Measurements from ENCODE around the gene PPIL1. TPM values are rescaled to one million over a fixed set of nuclear protein-coding genes. Genes with fewer than 3 reads are reported as not detected.

PPIL1 gene
- total and polyA plus RNA-seq, 2 of the 13 experiments (the other 11 are each of a cell fraction or from before 2014, with no cell fraction given) = 74.2 to 144 TPM

DNA sequence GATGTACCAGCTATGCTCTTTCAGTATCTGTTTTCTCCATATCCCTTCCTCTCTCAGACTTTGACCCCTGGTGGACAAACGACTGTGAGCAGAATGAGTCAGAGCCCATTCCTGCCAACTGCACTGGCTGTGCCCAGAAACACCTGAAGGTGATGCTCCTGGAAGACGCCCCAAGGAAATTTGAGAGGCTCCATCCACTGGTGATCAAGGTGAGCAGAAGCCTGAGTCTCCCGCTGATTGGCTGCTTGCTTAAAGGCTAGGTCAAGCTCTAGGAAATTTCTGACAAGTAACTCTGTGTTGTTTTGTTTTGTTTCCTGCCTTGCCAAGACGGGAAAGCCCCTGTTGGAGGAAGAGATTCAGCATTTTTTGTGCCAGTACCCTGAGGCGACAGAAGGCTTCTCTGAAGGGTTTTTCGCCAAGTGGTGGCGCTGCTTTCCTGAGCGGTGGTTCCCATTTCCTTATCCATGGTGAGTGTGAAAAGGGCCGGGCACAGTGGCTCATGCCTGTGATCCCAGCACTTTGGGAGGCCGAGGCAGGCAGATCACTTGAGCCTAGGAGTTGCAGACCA, 39.7 kb upstream of the PPIL1 start (continued):
- TF ChIP-seq, protein P1, sequence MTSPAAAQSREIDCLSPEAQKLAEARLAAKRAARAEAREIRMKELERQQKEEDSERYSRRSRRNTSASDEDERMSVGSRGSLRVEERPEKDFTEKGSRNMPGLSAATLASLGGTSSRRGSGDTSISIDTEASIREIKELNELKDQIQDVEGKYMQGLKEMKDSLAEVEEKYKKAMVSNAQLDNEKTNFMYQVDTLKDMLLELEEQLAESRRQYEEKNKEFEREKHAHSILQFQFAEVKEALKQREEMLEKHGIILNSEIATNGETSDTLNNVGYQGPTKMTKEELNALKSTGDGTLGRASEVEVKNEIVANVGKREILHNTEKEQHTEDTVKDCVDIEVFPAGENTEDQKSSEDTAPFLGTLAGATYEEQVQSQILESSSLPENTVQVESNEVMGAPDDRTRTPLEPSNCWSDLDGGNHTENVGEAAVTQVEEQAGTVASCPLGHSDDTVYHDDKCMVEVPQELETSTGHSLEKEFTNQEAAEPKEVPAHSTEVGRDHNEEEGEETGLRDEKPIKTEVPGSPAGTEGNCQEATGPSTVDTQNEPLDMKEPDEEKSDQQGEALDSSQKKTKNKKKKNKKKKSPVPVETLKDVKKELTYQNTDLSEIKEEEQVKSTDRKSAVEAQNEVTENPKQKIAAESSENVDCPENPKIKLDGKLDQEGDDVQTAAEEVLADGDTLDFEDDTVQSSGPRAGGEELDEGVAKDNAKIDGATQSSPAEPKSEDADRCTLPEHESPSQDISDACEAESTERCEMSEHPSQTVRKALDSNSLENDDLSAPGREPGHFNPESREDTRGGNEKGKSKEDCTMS (CRISPR knock-in tag; conservative IDR thresholded peaks at IDR 0.05) = no peak
- TF ChIP-seq ELF3 (CRISPR knock-in tag; IDR thresholded peaks at IDR 0.05) (0 out of 2 replicates have a peak, but pooled peaks have one; percentile 31), ZNF207 (IDR thresholded peaks at IDR 0.05; ENCODE audit: borderline replicate concordance) (no peak), SP140L (CRISPR knock-in tag; IDR thresholded peaks at IDR 0.05; ENCODE audit: borderline replicate concordance) (no peak), RFX1 (IDR thresholded peaks at IDR 0.05) (no peak), ZFAT (CRISPR knock-in tag; conservative IDR thresholded peaks at IDR 0.05) (no peak), ZNF264 (CRISPR knock-in tag; IDR thresholded peaks at IDR 0.05) (no peak), ZFX (CRISPR knock-in tag; IDR thresholded peaks at IDR 0.05; ENCODE audit: low read depth) (no peak), ZBTB21 (CRISPR knock-in tag; IDR thresholded peaks at IDR 0.05) (no peak), TEAD2 (CRISPR knock-in tag; IDR thresholded peaks at IDR 0.05) (no peak), RXRA (CRISPR knock-in tag; IDR thresholded peaks at IDR 0.05) (no peak; the same call in 1 of the 2 replicates), ARID2 (CRISPR knock-in tag; IDR thresholded peaks at IDR 0.05; ENCODE audit: borderline replicate concordance) (no peak), ESRRA (CRISPR knock-in tag; IDR thresholded peaks at IDR 0.05; ENCODE audit: low read depth) (no peak), HOXA5 (CRISPR knock-in tag; IDR thresholded peaks at IDR 0.05) (no peak), SAP130 (CRISPR knock-in tag; IDR thresholded peaks at IDR 0.05; ENCODE audit: low read depth) (peak; percentile 46), ZSCAN9 (CRISPR knock-in tag; IDR thresholded peaks at IDR 0.05; ENCODE audit: borderline replicate concordance) (no peak), MAFK (conservative IDR thresholded peaks at IDR 0.05 in 1 of 2, IDR thresholded peaks at IDR 0.05 in 1 of 2; ENCODE audit: low read length in 2 of 2) (no peak), TMF1 (CRISPR knock-in tag; IDR thresholded peaks at IDR 0.05; ENCODE audit: low read depth) (no peak), SOX6 (IDR thresholded peaks at IDR 0.05) (no peak), SOX6 (CRISPR knock-in tag; IDR thresholded peaks at IDR 0.05) (peak; percentile 32; the same call in 1 of the 2 replicates), SP5 (CRISPR knock-in tag; IDR thresholded peaks at IDR 0.05; ENCODE audit: borderline replicate concordance, low read depth) (no peak), ZNF563 (CRISPR knock-in tag; IDR thresholded peaks at IDR 0.05) (no peak), U2AF2 (IDR thresholded peaks at IDR 0.05; ENCODE audit: low read depth, low read length) (no peak)
- TF ChIP-seq, protein P2, sequence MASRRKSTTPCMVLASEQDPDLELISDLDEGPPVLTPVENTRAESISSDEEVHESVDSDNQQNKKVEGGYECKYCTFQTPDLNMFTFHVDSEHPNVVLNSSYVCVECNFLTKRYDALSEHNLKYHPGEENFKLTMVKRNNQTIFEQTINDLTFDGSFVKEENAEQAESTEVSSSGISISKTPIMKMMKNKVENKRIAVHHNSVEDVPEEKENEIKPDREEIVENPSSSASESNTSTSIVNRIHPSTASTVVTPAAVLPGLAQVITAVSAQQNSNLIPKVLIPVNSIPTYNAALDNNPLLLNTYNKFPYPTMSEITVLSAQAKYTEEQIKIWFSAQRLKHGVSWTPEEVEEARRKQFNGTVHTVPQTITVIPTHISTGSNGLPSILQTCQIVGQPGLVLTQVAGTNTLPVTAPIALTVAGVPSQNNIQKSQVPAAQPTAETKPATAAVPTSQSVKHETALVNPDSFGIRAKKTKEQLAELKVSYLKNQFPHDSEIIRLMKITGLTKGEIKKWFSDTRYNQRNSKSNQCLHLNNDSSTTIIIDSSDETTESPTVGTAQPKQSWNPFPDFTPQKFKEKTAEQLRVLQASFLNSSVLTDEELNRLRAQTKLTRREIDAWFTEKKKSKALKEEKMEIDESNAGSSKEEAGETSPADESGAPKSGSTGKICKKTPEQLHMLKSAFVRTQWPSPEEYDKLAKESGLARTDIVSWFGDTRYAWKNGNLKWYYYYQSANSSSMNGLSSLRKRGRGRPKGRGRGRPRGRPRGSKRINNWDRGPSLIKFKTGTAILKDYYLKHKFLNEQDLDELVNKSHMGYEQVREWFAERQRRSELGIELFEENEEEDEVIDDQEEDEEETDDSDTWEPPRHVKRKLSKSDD (CRISPR knock-in tag; IDR thresholded peaks at IDR 0.05; ENCODE audit: low read depth) = no peak
- TF ChIP-seq, protein P3, sequence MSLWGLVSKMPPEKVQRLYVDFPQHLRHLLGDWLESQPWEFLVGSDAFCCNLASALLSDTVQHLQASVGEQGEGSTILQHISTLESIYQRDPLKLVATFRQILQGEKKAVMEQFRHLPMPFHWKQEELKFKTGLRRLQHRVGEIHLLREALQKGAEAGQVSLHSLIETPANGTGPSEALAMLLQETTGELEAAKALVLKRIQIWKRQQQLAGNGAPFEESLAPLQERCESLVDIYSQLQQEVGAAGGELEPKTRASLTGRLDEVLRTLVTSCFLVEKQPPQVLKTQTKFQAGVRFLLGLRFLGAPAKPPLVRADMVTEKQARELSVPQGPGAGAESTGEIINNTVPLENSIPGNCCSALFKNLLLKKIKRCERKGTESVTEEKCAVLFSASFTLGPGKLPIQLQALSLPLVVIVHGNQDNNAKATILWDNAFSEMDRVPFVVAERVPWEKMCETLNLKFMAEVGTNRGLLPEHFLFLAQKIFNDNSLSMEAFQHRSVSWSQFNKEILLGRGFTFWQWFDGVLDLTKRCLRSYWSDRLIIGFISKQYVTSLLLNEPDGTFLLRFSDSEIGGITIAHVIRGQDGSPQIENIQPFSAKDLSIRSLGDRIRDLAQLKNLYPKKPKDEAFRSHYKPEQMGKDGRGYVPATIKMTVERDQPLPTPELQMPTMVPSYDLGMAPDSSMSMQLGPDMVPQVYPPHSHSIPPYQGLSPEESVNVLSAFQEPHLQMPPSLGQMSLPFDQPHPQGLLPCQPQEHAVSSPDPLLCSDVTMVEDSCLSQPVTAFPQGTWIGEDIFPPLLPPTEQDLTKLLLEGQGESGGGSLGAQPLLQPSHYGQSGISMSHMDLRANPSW (CRISPR knock-in tag; IDR thresholded peaks at IDR 0.05; ENCODE audit: borderline replicate concordance) = no peak

All from HepG2 (cell line).